ENCODE data around the gene CNKSR3. TPM values are rescaled to one million over a fixed set of nuclear protein-coding genes. Genes with fewer than 3 reads are reported as not detected.

Gene CNKSR3
- total RNA-seq, 1 donor from 2014 or later, result 8.8 TPM

- Histone ChIP-seq H3K27ac (no peak overlapping the region), H3K9me3 (ENCODE audit: low read depth) (no peaks in the 10 kb centered on the region), H4K20me1 (ENCODE audit: low read depth) (no peaks in the 10 kb centered on the region), H3K9ac (no peak overlapping the region), H3F3A (ENCODE audit: low read depth) (no peaks in the 10 kb centered on the region), H3K4me2 (no peak overlapping the region), H3K79me2 (ENCODE audit: low read depth) (no peaks in the 10 kb centered on the region), H3K4me3 (no peak overlapping the region), H3K4me1 (no peaks in the 10 kb centered on the region), H2AFZ (replicated peaks) (no peak overlapping the region), H3K27me3 (no peaks in the 10 kb centered on the region), H3K36me3 (no peaks in the 10 kb centered on the region)
- peaks cover 33% of the 10 kb centered on the region for H3K36me3 Mint-ChIP-seq
- H3K4me1 Mint-ChIP-seq, result peaks cover 16% of the 10 kb centered on the region
- TF ChIP-seq EZH2 (IDR thresholded peaks at IDR 0.05) (no peak), CTCF (IDR thresholded peaks at IDR 0.05) (no peak), EZH2phosphoT487 (IDR thresholded peaks at IDR 0.05) (no peak)
- H3K27me3 Mint-ChIP-seq (ENCODE audit: insufficient read depth, low read depth), result no peaks in the 10 kb centered on the region
- H3K9me3 Mint-ChIP-seq, result no peaks in the 10 kb centered on the region
- no peak overlapping the region for H3K4me3 Mint-ChIP-seq
- no peak for DNase-seq (ENCODE audit: low spot score)
- no peak overlapping the region for H3K27ac Mint-ChIP-seq
These were observed 96.3 kb downstream of the CNKSR3 start for GRCh38 chr6:154414021-154414813.

GRCh38 chr6:154412106-154412820 lies 98.2 kb downstream of the CNKSR3 start:
- H3K36me3 Mint-ChIP-seq, result peaks cover 23% of the 10 kb centered on the region
- H3K4me2 ChIP-seq, result no peak overlapping the region
- no peak overlapping the region for H3K27ac Mint-ChIP-seq

GRCh38 chr6:154411076-154411475 lies 99.4 kb downstream of the CNKSR3 start:
- no peak overlapping the region for H3K4me3 ChIP-seq
- Mint-ChIP-seq H3K9me3 (no peaks in the 10 kb centered on the region), H3K4me1 (peaks cover 16% of the 10 kb centered on the region), H3K27ac (no peak overlapping the region), H3K4me3 (no peak overlapping the region), H3K27me3 (ENCODE audit: insufficient read depth, low read depth) (no peaks in the 10 kb centered on the region), H3K36me3 (peaks cover 22% of the 10 kb centered on the region)
- H3K27ac ChIP-seq, result no peak overlapping the region
- H3F3A ChIP-seq (ENCODE audit: low read depth), result no peaks in the 10 kb centered on the region
- no peaks in the 10 kb centered on the region for H3K79me2 ChIP-seq (ENCODE audit: low read depth)
- H3K9ac ChIP-seq, result no peak overlapping the region
- H2AFZ ChIP-seq (replicated peaks), result no peak overlapping the region
- no peak overlapping the region for H3K4me2 ChIP-seq
- H3K27me3 ChIP-seq, result no peaks in the 10 kb centered on the region
- no peak for TF ChIP-seq EZH2 (IDR thresholded peaks at IDR 0.05)
- no peak for TF ChIP-seq EZH2phosphoT487 (IDR thresholded peaks at IDR 0.05)
- no peak for TF ChIP-seq CTCF (IDR thresholded peaks at IDR 0.05)
- no peaks in the 10 kb centered on the region for H4K20me1 ChIP-seq (ENCODE audit: low read depth)
- H3K36me3 ChIP-seq, result no peaks in the 10 kb centered on the region
- H3K4me1 ChIP-seq, result no peaks in the 10 kb centered on the region
- DNase-seq (ENCODE audit: low spot score), result no peak
- no peaks in the 10 kb centered on the region for H3K9me3 ChIP-seq (ENCODE audit: low read depth)

More at GRCh38 chr6:154412106-154412820, 98.2 kb downstream of the CNKSR3 start:
- Mint-ChIP-seq H3K9me3 (no peaks in the 10 kb centered on the region), H3K4me3 (no peak overlapping the region), H3K4me1 (peaks cover 16% of the 10 kb centered on the region), H3K27me3 (ENCODE audit: insufficient read depth, low read depth) (no peaks in the 10 kb centered on the region)
- TF ChIP-seq EZH2phosphoT487 (IDR thresholded peaks at IDR 0.05) (no peak), EZH2 (IDR thresholded peaks at IDR 0.05) (no peak), CTCF (IDR thresholded peaks at IDR 0.05) (no peak)
- Histone ChIP-seq H3K4me3 (no peak overlapping the region), H4K20me1 (ENCODE audit: low read depth) (no peaks in the 10 kb centered on the region), H3K27ac (no peak overlapping the region), H3K4me1 (no peaks in the 10 kb centered on the region), H3K79me2 (ENCODE audit: low read depth) (no peaks in the 10 kb centered on the region), H3K27me3 (no peaks in the 10 kb centered on the region), H3K9me3 (ENCODE audit: low read depth) (no peaks in the 10 kb centered on the region), H3K36me3 (no peaks in the 10 kb centered on the region), H3K9ac (no peak overlapping the region), H3F3A (ENCODE audit: low read depth) (no peaks in the 10 kb centered on the region), H2AFZ (replicated peaks) (no peak overlapping the region)
- DNase-seq (ENCODE audit: low spot score), result no peak
